HEK293T (cell line): ENCODE measurements around the gene KIF5B.
"Not testable (repeated sequence)": the region's sequence is repeated elsewhere in the genome, so short reads cannot be mapped to it uniquely, and the experiment has no call there.

Experiments
- ARNT ChIP-seq: fragments of 450-650 bp; IDR thresholded peaks from 2 replicates; pipeline ENCODE4 v1.6.1; 2017; ENCODE audit warnings: mild to moderate bottlenecking
- BHLHE40 ChIP-seq: fragments of 450-650 bp; IDR thresholded peaks from 2 replicates; pipeline ENCODE4 v1.6.1; 2016; ENCODE audit warnings: mild to moderate bottlenecking, moderate library complexity, borderline replicate concordance
- ELF4 ChIP-seq: fragments of 450-650 bp; IDR thresholded peaks from 2 replicates; pipeline ENCODE4 v1.6.1; 2017; ENCODE audit warnings: antibody characterized with exemption
- FOXA1 ChIP-seq: fragments of 450-650 bp; IDR thresholded peaks from 2 replicates; pipeline ENCODE4 v1.6.1; 2016; ENCODE audit warnings: mild to moderate bottlenecking
- FOXK2 ChIP-seq: fragments of 450-650 bp; IDR thresholded peaks from 2 replicates; pipeline ENCODE4 v1.6.1; 2016; ENCODE audit warnings: mild to moderate bottlenecking
- FOXM1 ChIP-seq: fragments of 450-650 bp; IDR thresholded peaks from 2 replicates; pipeline ENCODE4 v1.6.1; 2017; ENCODE audit warnings: mild to moderate bottlenecking, borderline replicate concordance
- HDGF ChIP-seq: fragments of 450-650 bp; IDR thresholded peaks from 2 replicates; pipeline ENCODE4 v1.6.1; 2017; ENCODE audit warnings: antibody characterized with exemption, borderline replicate concordance
- LEF1 ChIP-seq: fragments of 450-650 bp; IDR thresholded peaks from 2 replicates; pipeline ENCODE4 v1.6.1; 2017; ENCODE audit warnings: mild to moderate bottlenecking, borderline replicate concordance
- NFRKB ChIP-seq: fragments of 450-650 bp; IDR thresholded peaks from 2 replicates; pipeline ENCODE4 v1.6.1; 2016; ENCODE audit warnings: mild to moderate bottlenecking, moderate library complexity
- SP1 ChIP-seq: fragments of 450-650 bp; IDR thresholded peaks from 2 replicates; pipeline ENCODE4 v1.6.1; 2017
- SUZ12 ChIP-seq: fragments of 450-650 bp; IDR thresholded peaks from 2 replicates; pipeline ENCODE4 v1.6.1; 2016; ENCODE audit warnings: mild to moderate bottlenecking
- TF ChIP-seq, protein P1 (sequence below): fragments of 450-650 bp; IDR thresholded peaks from 2 replicates; pipeline ENCODE4 v1.6.1; 2016

DNA sequence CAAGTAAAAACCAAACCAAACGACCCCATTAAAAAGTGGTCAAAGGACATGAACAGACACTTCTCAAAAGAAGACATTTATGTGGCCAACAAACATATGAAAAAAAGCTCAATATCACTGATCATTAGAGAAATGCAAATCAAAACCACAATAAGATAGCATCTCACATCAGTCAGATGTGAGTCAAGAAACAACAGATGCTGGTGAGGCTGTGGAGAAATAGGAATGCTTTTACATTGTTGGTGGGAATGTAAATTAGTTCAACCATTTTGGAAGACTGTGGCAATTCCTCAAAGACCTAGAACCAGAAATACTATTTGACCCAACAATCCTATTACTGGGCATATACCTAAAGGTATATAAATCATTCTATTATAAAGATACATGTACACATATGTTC is 68.4 kb downstream of the KIF5B start:
- not testable (repeated sequence) for TF ChIP-seq ARNT, NFRKB, FOXK2, BHLHE40, FOXM1, SUZ12, ELF4, LEF1, SP1, FOXA1, HDGF
- TF ChIP-seq, protein P1, sequence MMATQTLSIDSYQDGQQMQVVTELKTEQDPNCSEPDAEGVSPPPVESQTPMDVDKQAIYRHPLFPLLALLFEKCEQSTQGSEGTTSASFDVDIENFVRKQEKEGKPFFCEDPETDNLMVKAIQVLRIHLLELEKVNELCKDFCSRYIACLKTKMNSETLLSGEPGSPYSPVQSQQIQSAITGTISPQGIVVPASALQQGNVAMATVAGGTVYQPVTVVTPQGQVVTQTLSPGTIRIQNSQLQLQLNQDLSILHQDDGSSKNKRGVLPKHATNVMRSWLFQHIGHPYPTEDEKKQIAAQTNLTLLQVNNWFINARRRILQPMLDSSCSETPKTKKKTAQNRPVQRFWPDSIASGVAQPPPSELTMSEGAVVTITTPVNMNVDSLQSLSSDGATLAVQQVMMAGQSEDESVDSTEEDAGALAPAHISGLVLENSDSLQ, result not testable (repeated sequence)
